Thoracic aorta (tissue), 2 donors: Measurements from ENCODE around the gene KCNK3. TPM values are rescaled to one million over a fixed set of nuclear protein-coding genes. Genes with fewer than 3 reads are reported as not detected.

Experiments
- ATAC-seq: fragments of 150-250 bp; one replicate; pipeline ENCODE4 v1.8.0; 2017; ENCODE audit warnings: low read depth; ENCODE audit not compliant: insufficient number of reproducible peaks, low FRiP score
- DNase-seq: peaks from one replicate; pipeline ENCODE4 v3.0.0-alpha.2; 2020; ENCODE audit warnings: low spot score
- H3K27ac ChIP-seq, 2 donors: fragments of 200-600 bp; sonication (generic); 1 replicate in 1 of 2; 2 replicates in 1 of 2; pipeline ENCODE4 v1.5.1; 2016; ENCODE audit warnings: mild to moderate bottlenecking in 2 of 2, moderate library complexity in 2 of 2
- H3K27me3 ChIP-seq: fragments of 200-600 bp; sonication (generic); replicated peaks from 2 replicates; pipeline ENCODE4 v1.6.0; 2016; ENCODE audit warnings: mild to moderate bottlenecking; ENCODE audit not compliant: insufficient read depth
- H3K36me3 ChIP-seq: fragments of 200-600 bp; sonication (generic); one replicate; pipeline ENCODE4 v1.5.1; 2016
- H3K4me1 ChIP-seq, 2 donors: fragments of 200-600 bp; sonication (generic); 1 replicate in 1 of 2; 2 replicates in 1 of 2; pipeline versions ENCODE4 v1.5.1 to v1.6.0; 2016; ENCODE audit warnings: low read depth in 2 of 2, mild to moderate bottlenecking in 1 of 2; ENCODE audit not compliant: control insufficient read depth in 1 of 2
- H3K4me3 ChIP-seq: fragments of 200-600 bp; sonication (generic); 2 replicates; pipeline ENCODE4 v1.5.1; 2016; ENCODE audit warnings: mild to moderate bottlenecking
- H3K9me3 ChIP-seq: fragments of 200-600 bp; sonication (generic); 2 replicates; pipeline ENCODE4 v1.5.1; 2016
- CTCF ChIP-seq: fragments of 200-600 bp; sonication (generic); IDR thresholded peaks from one replicate; pipeline ENCODE4 v1.5.1; 2019; ENCODE audit warnings: antibody characterized with exemption
- total RNA-seq, 2 donors: library from RNA; depleted of rRNA; stranded (reverse); fragments of >200 nt; gene quantifications; one replicate each; pipeline versions ENCODE4 v1.1.0 to v1.2.3, GENCODE V29; 2016

Gene KCNK3
- total RNA-seq, 2 donors from 2014 or later = 6.9 to 19.6 TPM

GRCh38 chr2:26752656-26753055 is 60.1 kb downstream of the KCNK3 start:
- no peak for DNase-seq
- no peaks in the 10 kb centered on the region for H3K27me3 ChIP-seq
- H3K27ac ChIP-seq = no peak overlapping the region
- no peaks in the 10 kb centered on the region for H3K36me3 ChIP-seq
- TF ChIP-seq CTCF = no peak
- H3K9me3 ChIP-seq = no peaks in the 10 kb centered on the region
- H3K4me3 ChIP-seq = no peak overlapping the region
- H3K4me1 ChIP-seq = peaks cover 4 to 9% of the 10 kb centered on the region in 2 donors
- no peak for ATAC-seq

DNA sequence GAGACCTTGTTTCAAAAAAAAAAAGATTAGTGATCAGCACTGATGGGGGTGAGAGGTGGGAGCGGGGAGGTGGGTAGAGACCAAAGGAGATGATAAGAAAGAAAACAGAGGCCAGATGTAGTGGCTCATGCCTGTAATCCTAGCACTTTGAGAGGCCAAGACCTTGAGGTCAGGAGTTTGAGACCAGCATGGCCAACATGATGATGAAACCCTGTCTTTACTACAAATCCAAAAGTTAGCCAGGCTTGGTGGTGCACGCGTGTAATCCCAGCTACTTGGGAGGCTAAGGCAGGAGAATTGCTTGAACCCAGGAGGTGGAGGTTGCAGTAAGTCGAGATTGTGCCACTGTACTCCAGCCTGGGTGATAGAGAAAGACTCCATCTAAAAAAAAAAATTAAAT is 62.0 kb downstream of the KCNK3 start:
- Histone ChIP-seq H3K4me3 (no peak overlapping the region), H3K27ac (no peak overlapping the region), H3K9me3 (no peaks in the 10 kb centered on the region), H3K4me1 (peaks cover 12 to 25% of the 10 kb centered on the region in 2 donors), H3K27me3 (no peaks in the 10 kb centered on the region), H3K36me3 (no peaks in the 10 kb centered on the region)
- DNase-seq (no peak), ATAC-seq (no peak)
- TF ChIP-seq CTCF = no peak

- no peak for TF ChIP-seq CTCF
- H3K36me3 ChIP-seq = no peaks in the 10 kb centered on the region
- H3K27me3 ChIP-seq = no peaks in the 10 kb centered on the region
- H3K4me3 ChIP-seq = no peak overlapping the region
- ATAC-seq = no peak
- H3K27ac ChIP-seq = no peak overlapping the region
- no peaks in the 10 kb centered on the region for H3K9me3 ChIP-seq
- DNase-seq = no peak
- H3K4me1 ChIP-seq = peaks cover 12 to 25% of the 10 kb centered on the region in 2 donors
Measured at GRCh38 chr2:26754972-26755670, 62.6 kb downstream of the KCNK3 start.

- H3K4me3 ChIP-seq = no peak overlapping the region
- H3K27me3 ChIP-seq = no peaks in the 10 kb centered on the region
- no peak overlapping the region for H3K27ac ChIP-seq
- H3K9me3 ChIP-seq = no peaks in the 10 kb centered on the region
- DNase-seq (no peak), ATAC-seq (no peak)
- no peaks in the 10 kb centered on the region for H3K36me3 ChIP-seq
- no peak for TF ChIP-seq CTCF
- peaks cover 12 to 25% of the 10 kb centered on the region in 2 donors for H3K4me1 ChIP-seq
Measured at GRCh38 chr2:26756337-26756736, 63.8 kb downstream of the KCNK3 start.

DNA sequence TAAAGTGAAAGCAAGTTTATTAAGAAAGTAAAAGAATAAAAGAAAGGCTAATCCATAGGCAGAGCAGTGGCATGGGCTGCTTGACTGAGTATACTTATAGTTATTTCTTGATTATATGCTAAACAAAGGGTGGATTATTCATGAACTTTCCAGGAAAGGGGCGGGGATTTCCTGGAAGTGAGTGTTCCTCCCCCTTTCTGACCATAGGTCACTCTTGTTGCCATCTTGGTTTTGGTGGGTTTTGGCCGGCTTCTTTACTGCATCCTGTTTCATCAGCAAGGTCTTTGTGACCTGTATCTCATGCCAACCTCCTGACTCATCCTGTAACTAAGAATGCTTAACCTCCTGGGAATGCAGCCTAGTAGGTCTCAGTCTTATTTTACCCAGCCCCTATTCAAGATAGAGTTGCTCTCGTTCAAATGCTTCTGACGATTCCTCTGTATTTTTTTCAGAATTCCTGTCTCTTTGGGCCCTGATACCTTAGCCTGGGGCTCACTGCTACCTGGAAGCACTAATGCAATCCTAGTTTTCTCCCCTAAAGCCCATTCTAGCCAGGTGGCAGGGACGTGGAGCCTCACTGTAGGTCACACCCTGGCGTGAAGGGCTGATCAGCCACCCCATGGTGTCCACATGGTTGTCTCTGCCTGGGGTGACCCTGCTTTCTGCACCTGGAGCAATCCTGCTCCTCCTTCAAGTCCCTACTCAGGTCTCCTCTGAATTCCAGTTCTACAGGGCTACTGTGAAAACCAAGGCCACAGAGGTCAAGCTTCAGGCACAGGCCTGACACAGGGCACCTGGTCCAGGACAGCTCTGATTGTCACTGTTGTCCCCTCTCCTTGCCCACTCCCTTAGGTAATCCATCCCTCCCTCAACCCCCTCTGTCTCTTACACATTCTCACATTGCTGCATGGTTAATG is 65.6 kb downstream of the KCNK3 start:
- peak; percentile 86 for ATAC-seq
- peaks cover 12 to 26% of the 10 kb centered on the region in 2 donors for H3K4me1 ChIP-seq
- peak overlapping the region; percentile 26 to 67 for H3K27ac ChIP-seq
- H3K27me3 ChIP-seq = no peaks in the 10 kb centered on the region
- no peak for TF ChIP-seq CTCF
- no peaks in the 10 kb centered on the region for H3K36me3 ChIP-seq
- peak overlapping the region; percentile 13 for H3K4me3 ChIP-seq
- H3K9me3 ChIP-seq = no peaks in the 10 kb centered on the region
- peak; percentile 68 for DNase-seq
